ENCODE data around the gene KRT15. TPM values are rescaled to one million over a fixed set of nuclear protein-coding genes. Genes with fewer than 3 reads are reported as not detected.

The KRT15 gene
- total RNA-seq, 1 experiment from 2014 or later, result 0.55 TPM

- no peaks in the 10 kb centered on the region for H3K36me3 Mint-ChIP-seq
- TF ChIP-seq FOXK1 (CRISPR knock-in tag; IDR thresholded peaks at IDR 0.05), result no peak
- no peak for TF ChIP-seq ZNF263 (CRISPR knock-in tag; IDR thresholded peaks at IDR 0.05; ENCODE audit: low read depth)
- no peak for TF ChIP-seq ZNF532 (CRISPR knock-in tag; IDR thresholded peaks at IDR 0.05; ENCODE audit: borderline replicate concordance)
- no peak for TF ChIP-seq E2F4 (CRISPR knock-in tag; IDR thresholded peaks at IDR 0.05; ENCODE audit: borderline replicate concordance, low read depth)
- DNase-seq (ENCODE audit: low spot score) (no peak), ATAC-seq (no peak)
- no peaks in the 10 kb centered on the region; the same call in 1 of the 2 replicates for H3K27me3 Mint-ChIP-seq (ENCODE audit: low read depth)
- H3K4me1 Mint-ChIP-seq, result peaks cover 17% of the 10 kb centered on the region
- H3K4me3 Mint-ChIP-seq, result no peak overlapping the region
- H3K27ac Mint-ChIP-seq, result no peak overlapping the region
- ChIA-PET CTCF (interaction anchor here (0.6 to 15.4 kb wide), 4 partner anchors 20 to 155 kb away, joined by 3 to 116 read pairs (median 9); no protein-coding TSS in a partner anchor), POLR2A (interaction anchor here (0.5 kb wide), 1 partner anchor 11 kb away, joined by 3 read pairs; the partner anchor contains the start of gene KRT15)
- no peaks in the 10 kb centered on the region for H3K9me3 Mint-ChIP-seq
Measured at GRCh38 chr17:41507315-41507880, 11.3 kb downstream of the KRT15 start.

- H3K4me1 Mint-ChIP-seq, result peaks cover 19% of the 10 kb centered on the region
- no peaks in the 10 kb centered on the region for H3K36me3 Mint-ChIP-seq
- H3K4me3 Mint-ChIP-seq, result no peak overlapping the region
- no peak for DNase-seq (ENCODE audit: low spot score)
- ATAC-seq, result no peak
- H3K27me3 Mint-ChIP-seq (ENCODE audit: low read depth), result no peaks in the 10 kb centered on the region; the same call in 1 of the 2 replicates
- no peak for TF ChIP-seq ZNF416 (CRISPR knock-in tag; IDR thresholded peaks at IDR 0.05)
- no peak for TF ChIP-seq ZBTB43 (CRISPR knock-in tag; IDR thresholded peaks at IDR 0.05)
- TF ChIP-seq NR1H2 (CRISPR knock-in tag; IDR thresholded peaks at IDR 0.05), result no peak
- TF ChIP-seq NFATC4 (CRISPR knock-in tag; IDR thresholded peaks at IDR 0.05), result no peak
- ChIA-PET POLR2A (interaction anchor here (1.6 kb wide), 1 partner anchor 22 kb away, joined by 3 read pairs; the partner anchor contains the start of gene KRT19), CTCF (interaction anchor here (1.0 to 15.4 kb wide), 6 partner anchors 19 to 160 kb away, joined by 3 to 116 read pairs (median 6); no protein-coding TSS in a partner anchor)
- no peaks in the 10 kb centered on the region for H3K9me3 Mint-ChIP-seq
- no peak overlapping the region for H3K27ac Mint-ChIP-seq
Measured at GRCh38 chr17:41505809-41506767, 12.6 kb downstream of the KRT15 start.

GRCh38 chr17:41505007-41505808 lies 13.5 kb downstream of the KRT15 start, which contains the start of gene KRT13:
TSS of gene KRT13 (minus strand) at chr17:41505612. CDS start at chr17:41505550, 62 bp downstream.
- no peak for DNase-seq (ENCODE audit: low spot score)
- peaks cover 19% of the 10 kb centered on the region for H3K4me1 Mint-ChIP-seq
- H3K27me3 Mint-ChIP-seq (ENCODE audit: low read depth), result no peaks in the 10 kb centered on the region; the same call in 1 of the 2 replicates
- TF ChIP-seq AFF4 (CRISPR knock-in tag; IDR thresholded peaks at IDR 0.05; ENCODE audit: borderline replicate concordance), result no peak
- TF ChIP-seq E2F4 (CRISPR knock-in tag; IDR thresholded peaks at IDR 0.05; ENCODE audit: borderline replicate concordance, low read depth), result no peak
- no peak within 1 kb of the TSS for H3K27ac Mint-ChIP-seq
- no peaks in the 10 kb centered on the region for H3K9me3 Mint-ChIP-seq
- ATAC-seq, result no peak
- H3K36me3 Mint-ChIP-seq, result no peaks in the 10 kb centered on the region
- ChIA-PET CTCF (interaction anchor here (0.6 to 15.4 kb wide), 6 partner anchors 18 to 730 kb away, joined by 3 to 116 read pairs (median 4); no protein-coding TSS in a partner anchor), POLR2A (interaction anchor here (1.6 kb wide), 1 partner anchor 23 kb away, joined by 3 read pairs; the partner anchor contains the start of gene KRT19)
- H3K4me3 Mint-ChIP-seq, result no peak within 1 kb of the TSS

All from WTC11 (cell line).